NCI-H128 (cell line): Measurements from ENCODE around the gene USP48.
"Not testable (repeated sequence)": the region's sequence is repeated elsewhere in the genome, so short reads cannot be mapped to it uniquely, and the experiment has no call there.

Source experiments
- DNase-seq: peaks from one replicate; lab custom pipeline; 2025; ENCODE audit not compliant: unreplicated experiment; lab: John Stamatoyannopoulos, UW

Gene USP48

DNA sequence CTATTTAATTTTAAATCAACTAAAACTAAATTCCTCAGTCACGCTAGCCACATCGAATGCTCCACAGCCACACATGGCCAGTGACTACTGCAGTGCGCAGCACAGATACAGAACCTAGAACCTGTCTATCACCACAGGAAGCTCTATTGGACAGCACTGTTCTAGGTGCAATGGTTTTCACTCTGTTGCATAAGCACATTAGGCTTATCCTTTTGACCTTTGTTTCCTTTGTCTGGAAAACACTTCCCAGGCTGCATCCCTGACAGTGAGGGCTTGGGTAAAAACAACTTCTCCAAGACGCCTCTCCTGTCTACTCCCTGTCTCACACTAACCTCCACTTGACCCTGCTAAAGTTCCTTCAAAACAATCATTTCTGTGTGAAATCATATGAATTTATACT is 80.2 kb downstream of the USP48 start:
- no peak for DNase-seq

GRCh38 chr1:21701401-21701800 is 81.5 kb downstream of the USP48 start:
- no peak for DNase-seq

DNA sequence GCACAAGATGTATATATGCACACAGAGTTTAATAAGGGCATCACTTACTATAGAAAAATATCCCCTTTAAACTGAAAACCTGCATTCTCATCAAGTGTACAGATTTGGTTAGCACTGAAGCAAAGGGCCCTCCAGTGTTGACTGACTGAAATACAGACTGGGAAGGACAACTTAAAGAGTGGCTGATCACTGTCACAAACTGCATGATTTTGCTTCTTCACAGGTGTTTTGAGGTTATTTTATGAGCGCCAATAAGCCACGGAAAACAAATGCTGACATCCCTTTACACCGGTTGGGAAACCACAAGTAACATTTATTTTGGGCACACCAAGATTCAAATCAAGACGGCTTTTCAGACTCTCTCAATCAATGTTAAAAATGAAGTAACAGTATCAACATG is 82.9 kb downstream of the USP48 start:
- DNase-seq: no peak

GRCh38 chr1:21696931-21697330 is 86.0 kb downstream of the USP48 start:
- DNase-seq: no peak

- DNase-seq: no peak
Measured at GRCh38 chr1:21693732-21694131, 89.2 kb downstream of the USP48 start.

DNA sequence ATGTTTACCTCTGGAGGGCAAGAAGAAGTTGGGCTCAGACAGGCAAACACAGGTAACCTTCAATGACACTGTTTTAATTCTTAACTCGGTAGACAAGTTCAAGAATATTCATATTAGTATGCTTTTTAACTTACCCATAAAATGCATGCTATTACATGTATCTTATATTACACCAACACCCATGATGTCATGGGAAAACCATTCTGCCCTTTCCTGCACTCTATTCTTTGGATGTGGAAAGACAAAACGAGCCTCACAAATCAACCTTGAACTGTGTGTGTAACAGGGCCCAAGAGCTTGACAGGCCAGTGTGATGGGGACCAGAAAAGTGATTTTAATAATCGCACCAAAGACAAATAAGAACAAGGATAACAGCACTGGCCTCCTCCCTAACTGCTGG is 91.2 kb downstream of the USP48 start:
- DNase-seq: no peak

GRCh38 chr1:21689661-21690372 is 93.1 kb downstream of the USP48 start:
- DNase-seq: no peak

DNA sequence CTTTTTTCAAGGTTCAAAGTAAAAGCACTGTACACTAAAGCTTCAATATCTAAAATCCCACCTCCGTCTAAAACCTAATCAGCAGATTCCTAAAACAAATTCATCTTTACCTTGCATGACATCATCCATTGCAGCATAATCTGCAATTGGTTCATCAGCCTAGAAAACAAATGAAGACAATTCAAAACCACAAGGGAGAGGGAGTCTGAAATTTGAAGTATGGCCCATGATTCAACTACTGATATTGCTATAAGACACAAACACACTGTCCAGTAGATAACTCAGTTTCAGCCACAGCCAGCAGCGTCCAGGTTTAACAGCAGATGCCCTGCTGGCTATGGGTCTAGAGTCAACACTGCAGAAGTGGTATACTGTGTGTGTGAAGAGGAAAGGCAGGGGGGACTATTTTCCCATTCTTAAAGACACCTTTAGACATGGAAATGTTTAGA is 95.8 kb downstream of the USP48 start:
- no peak for DNase-seq

DNA sequence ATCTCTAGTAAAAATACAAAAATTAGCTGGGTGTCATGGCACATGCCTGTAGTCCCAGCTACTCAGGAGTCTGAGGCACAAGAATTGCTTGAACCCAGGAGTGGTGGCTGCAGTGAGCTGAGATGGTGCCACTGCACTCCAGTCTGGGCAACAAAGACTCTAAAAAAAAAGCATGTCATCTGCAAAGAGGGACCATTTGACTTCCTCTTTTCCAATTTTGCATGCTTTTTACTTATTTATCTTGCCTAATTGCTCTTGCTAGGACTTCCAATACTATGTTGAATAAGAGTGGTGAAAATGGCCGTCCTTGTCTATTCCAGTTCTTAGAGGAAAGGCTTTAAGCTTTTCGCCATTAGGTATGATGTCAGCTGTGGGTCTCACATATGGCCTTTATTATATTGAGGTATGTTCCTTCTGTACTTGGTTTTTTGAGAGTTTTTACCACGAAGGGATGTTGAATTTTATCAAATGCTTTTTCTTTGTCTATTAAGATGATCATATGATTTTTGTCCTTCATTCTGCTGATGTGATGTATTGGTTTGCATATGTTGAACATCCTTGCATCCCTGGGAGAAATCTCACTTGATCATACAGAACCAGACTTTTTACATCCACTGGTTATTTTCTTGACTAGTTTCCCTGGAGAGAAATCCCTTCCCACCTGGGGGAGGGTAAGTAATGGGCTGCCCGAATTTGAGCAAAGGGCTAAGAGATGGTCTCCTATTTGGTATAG is 96.8 kb downstream of the USP48 start:
- no peak for DNase-seq

- no peak for DNase-seq
Measured at GRCh38 chr1:21681426-21681825, 101.5 kb downstream of the USP48 start.

DNA sequence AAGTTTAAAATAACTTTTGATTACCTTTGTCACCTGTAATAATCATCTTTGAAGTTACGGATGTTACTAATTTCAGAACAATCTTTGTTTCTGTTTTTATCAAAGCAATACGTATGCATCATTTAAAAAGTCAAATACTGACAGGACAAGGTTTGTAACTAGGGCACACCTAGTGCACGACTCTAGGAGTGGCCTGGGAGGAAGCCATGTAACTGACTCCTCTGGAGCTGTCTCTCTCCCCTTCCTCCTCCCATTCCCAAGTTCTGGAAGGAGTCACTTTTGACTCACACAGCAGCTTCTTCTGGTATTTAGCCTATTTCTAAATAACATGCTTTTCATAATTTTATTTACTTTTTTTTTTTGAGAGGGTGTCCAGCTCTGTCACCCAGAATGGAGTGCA is 102.0 kb downstream of the USP48 start:
- no peak for DNase-seq

- DNase-seq: no peak
Measured at GRCh38 chr1:21680381-21680780, 102.6 kb downstream of the USP48 start.

- DNase-seq: no peak
Measured at GRCh38 chr1:21677168-21677567, 105.8 kb downstream of the USP48 start.

- no peak for DNase-seq
Measured at GRCh38 chr1:21674957-21675356, 108.0 kb downstream of the USP48 start.

DNA sequence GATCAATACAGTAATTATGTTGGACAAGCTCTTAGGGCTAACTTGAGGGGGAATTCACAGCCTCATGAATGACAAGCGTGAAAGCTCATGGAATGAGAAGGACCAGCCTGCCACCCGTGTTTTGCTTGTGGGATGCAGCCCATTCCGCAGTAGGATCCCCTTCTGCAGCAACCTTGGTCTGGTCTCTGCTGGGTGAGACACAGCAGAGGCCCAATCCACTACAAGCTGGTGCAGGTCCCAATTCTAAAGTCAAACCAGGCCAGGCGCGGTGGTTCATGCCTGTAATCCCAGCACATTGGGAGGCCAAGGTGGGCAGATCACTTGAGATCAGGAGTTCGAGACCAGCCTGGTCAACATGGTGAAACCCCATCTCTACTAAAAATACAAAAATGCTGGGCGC is 109.1 kb downstream of the USP48 start:
- not testable (repeated sequence) for DNase-seq

DNA sequence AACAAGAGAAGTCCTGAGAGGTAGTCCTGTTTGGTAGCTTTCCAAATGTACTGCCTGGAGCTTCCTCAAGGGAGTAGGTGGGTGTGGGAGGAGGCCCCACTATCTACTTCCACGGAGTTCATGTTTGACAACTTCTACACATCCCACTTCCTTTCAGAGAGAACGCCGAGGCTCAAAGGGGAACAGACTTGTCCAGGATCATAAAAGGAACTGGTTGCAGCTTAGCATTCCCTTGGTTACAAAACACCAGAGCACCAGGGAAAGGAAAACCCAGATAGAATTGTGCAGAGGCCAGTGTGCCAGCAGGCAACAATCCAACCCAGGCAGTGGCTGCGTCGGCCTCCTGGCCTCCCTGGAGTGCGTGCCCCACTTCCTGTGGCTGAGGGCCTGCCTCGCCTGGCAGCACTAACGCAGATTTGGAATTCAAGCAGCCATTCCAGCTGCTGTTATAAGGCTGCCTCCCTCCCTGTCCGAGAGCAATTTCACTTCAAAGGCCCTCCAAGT is 109.6 kb downstream of the USP48 start:
- no peak for DNase-seq

- DNase-seq: no peak
Measured at GRCh38 chr1:21672478-21673276, 110.3 kb downstream of the USP48 start.

DNA sequence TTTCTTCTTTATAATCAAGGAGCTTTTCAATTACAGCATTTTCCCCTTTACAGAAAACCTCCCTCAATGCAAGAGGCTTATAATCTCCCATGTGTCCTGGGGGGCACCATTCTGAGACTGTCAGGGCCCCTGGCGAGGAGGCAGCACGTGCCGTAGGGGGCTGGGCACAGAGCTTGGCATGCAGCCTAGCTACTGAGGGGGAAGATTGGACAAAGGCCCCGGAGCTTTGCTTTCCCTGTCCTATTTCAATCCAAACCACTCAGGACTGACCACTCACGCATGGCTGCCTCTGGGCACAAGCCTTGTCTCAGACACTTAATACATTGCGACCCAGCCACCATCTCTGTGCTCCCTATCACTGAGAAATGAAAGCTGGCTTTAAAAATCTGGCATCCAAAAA is 111.0 kb downstream of the USP48 start:
- DNase-seq: no peak

DNA sequence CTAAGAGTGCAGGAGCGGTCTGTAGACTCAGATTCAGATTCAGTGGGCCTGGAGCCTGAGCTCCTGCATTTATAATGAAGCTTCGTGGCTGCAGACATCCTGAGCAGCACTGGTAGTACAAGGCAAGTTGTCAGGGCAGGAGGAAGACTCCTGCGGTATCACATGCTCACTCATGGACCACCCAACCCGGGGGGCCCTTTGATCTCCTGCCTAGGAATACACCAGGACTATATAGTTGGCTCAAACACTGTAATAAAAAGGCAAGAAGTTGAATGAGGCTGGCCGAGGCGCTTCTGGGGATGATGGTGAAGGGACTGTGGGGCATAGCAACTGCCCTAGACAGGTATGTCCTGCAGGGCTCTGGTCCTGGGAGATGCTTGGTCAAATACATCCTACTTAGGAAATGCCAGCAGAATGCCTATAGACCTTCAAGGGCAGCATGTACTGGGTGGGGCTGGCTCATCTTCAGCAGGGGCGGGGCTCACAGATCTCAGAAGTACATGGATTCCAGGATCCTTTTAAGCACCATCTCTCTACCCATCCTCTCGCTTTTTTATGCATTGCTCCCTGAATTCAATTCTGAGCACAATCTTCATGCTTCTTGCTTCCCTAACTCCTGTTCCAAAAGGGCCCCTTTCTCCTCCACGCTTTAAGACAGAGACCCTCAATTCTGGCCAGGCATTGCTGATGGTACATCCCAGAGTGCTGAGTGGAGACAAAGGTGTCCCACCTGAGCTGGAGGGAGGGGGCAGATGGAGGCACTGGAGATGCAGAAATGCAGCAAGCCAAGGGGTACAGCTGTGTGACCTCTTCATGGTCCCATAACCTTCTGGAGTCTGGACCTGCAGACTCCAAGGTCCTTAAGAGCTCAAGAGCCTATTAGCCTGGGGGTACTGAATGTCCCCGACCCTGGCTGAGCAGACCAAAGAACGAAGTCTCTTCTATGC is 111.7 kb downstream of the USP48 start:
- no peak for DNase-seq

- no peak for DNase-seq
Measured at GRCh38 chr1:21670059-21670881, 112.7 kb downstream of the USP48 start.
